GM06990 (cell line): ENCODE measurements around the gene CELA2B.

ENCODE experiments used
- DNase-seq: peaks from one replicate; pipeline ENCODE4 v3.0.0-alpha.2; 2011; ENCODE audit not compliant: insufficient read length; ENCODE audit errors: extremely low read depth
- H3K27me3 ChIP-seq: replicated peaks from 2 replicates; pipeline ENCODE4 v1.6.0; 2011; ENCODE audit warnings: low read length; ENCODE audit not compliant: control insufficient read depth, insufficient read depth
- H3K36me3 ChIP-seq: 2 replicates; pipeline ENCODE4 v1.5.1; 2011; ENCODE audit warnings: low read length; ENCODE audit not compliant: control insufficient read depth, insufficient read depth
- H3K4me3 ChIP-seq: replicated peaks from 2 replicates; pipeline ENCODE4 v1.5.1; 2011; ENCODE audit warnings: low read depth, mild to moderate bottlenecking, control low read depth, low read length
- CTCF ChIP-seq: IDR thresholded peaks from 2 replicates; pipeline ENCODE4 v1.5.1; 2011; ENCODE audit warnings: low read length, control low read depth, mild to moderate bottlenecking, inconsistent platforms; ENCODE audit not compliant: insufficient read depth, poor library complexity, severe bottlenecking

Gene CELA2B

GRCh38 chr1:15526490-15527339 is 50.8 kb downstream of the CELA2B start, which contains the start of gene DNAJC16:
TSS of gene DNAJC16 (plus strand) at chr1:15526848. CDS start at chr1:15529106, 2,258 bp downstream.
- Histone ChIP-seq H3K27me3 (no peaks in the 10 kb centered on the region), H3K4me3 (peak within 1 kb of the TSS; percentile 93), H3K36me3 (no peaks in the 10 kb centered on the region)
- DNase-seq, result peak; percentile 93
- TF ChIP-seq CTCF, result peak; percentile 31

GRCh38 chr1:15531003-15531402 is 55.1 kb downstream of the CELA2B start:
- H3K27me3 ChIP-seq, result no peaks in the 10 kb centered on the region
- H3K36me3 ChIP-seq, result no peaks in the 10 kb centered on the region; the same call in 1 of the 2 replicates
- DNase-seq, result no peak
- no peak overlapping the region for H3K4me3 ChIP-seq
- no peak for TF ChIP-seq CTCF

DNA sequence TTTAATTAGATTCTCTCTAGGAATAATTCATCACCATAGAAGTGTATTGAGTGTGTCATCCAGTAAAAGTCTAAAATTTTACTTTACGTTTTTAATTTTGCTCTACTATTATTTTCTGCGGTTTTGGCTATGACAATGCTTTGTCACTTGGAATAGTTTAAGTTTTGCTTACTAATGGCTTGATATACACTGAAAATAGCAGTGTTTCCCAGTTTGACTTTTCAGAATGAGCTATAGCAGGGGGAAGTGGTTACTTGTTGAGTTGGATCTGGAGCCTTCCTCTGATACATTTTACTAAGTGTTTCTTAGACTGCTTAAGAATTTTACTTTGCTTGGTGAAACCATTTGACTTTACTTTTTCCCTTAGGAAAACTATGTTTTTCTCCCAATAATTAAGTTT is 55.8 kb downstream of the CELA2B start:
- Histone ChIP-seq H3K4me3 (no peak overlapping the region), H3K36me3 (no peaks in the 10 kb centered on the region; the same call in 1 of the 2 replicates), H3K27me3 (no peaks in the 10 kb centered on the region)
- no peak for DNase-seq
- TF ChIP-seq CTCF, result no peak

GRCh38 chr1:15538771-15539170 is 62.9 kb downstream of the CELA2B start:
- Histone ChIP-seq H3K36me3 (peaks cover 7% of the 10 kb centered on the region), H3K4me3 (no peak overlapping the region), H3K27me3 (no peaks in the 10 kb centered on the region)
- TF ChIP-seq CTCF, result no peak
- no peak for DNase-seq

- H3K36me3 ChIP-seq, result peaks cover 7% of the 10 kb centered on the region
- H3K4me3 ChIP-seq, result no peak overlapping the region
- no peaks in the 10 kb centered on the region for H3K27me3 ChIP-seq
- no peak for TF ChIP-seq CTCF
- no peak for DNase-seq
Measured at GRCh38 chr1:15540186-15540585, 64.3 kb downstream of the CELA2B start.
